A549 (cell line): ENCODE measurements around the gene SHOC2. TPM values are rescaled to one million over a fixed set of nuclear protein-coding genes. Genes with fewer than 3 reads are reported as not detected.

Source experiments
- ATAC-seq, 2 experiments: fragments of 200-7000 bp in 1 of 2; fragments of >200 bp in 1 of 2; cut with Nextera tagmentation in 1 of 2; cut with Tn5 transposase in 1 of 2; 3 replicates each; pipeline versions ENCODE4 v1.8.0 to v1.9.1; 2018 to 2020; ENCODE audit warnings: mild to moderate bottlenecking in 1 of 2, moderate library complexity in 1 of 2
- CTCF ChIA-PET: fragments of 300-600 bp; sonication (Branson Sonifier 250); formaldehyde crosslinking; extraction: SDS; loops from one replicate; lab custom pipeline; 2021; ENCODE audit warnings: antibody characterized with exemption, inconsistent platforms; lab: Yijun Ruan, JAX
- POLR2A ChIA-PET: fragments of 350-600 bp; formaldehyde crosslinking; extraction: SDS; loops from one replicate; lab custom pipeline; 2021; ENCODE audit warnings: antibody characterized with exemption, inconsistent platforms; lab: Yijun Ruan, JAX
- DNase-seq, 2 experiments: peaks; one replicate each; pipeline versions ENCODE4 v3.0.0 to v3.0.0-alpha.2; 2011 to 2016; ENCODE audit warnings: low read depth in 1 of 2, low spot score in 1 of 2
- FAIRE-seq: peaks from 2 replicates; lab custom pipeline; 2011; peaks lifted over from hg19 to GRCh38; lab: Jason Lieb, UNC
- H3K27ac ChIP-seq, 2 experiments: fragments of >200 bp; sonication (Bioruptor Twin); formaldehyde crosslinking; 3 replicates each; pipeline ENCODE4 v1.5.1; 2016 to 2017
- H3K4me1 ChIP-seq: fragments of >200 bp; sonication (Bioruptor Twin); formaldehyde crosslinking; 3 replicates; pipeline ENCODE4 v1.6.1; 2016
- H3K4me2 ChIP-seq: fragments of >200 bp; sonication (Bioruptor Twin); formaldehyde crosslinking; 3 replicates; pipeline ENCODE4 v1.6.1; 2016
- H3K4me3 ChIP-seq: fragments of >200 bp; sonication (Bioruptor Twin); formaldehyde crosslinking; 3 replicates; pipeline ENCODE4 v1.5.1; 2016
- H3K9me3 ChIP-seq: fragments of >200 bp; sonication (Bioruptor Twin); formaldehyde crosslinking; 3 replicates; pipeline ENCODE4 v1.6.1; 2016
- CHD2 ChIP-seq: fragments of 150-350 bp; IDR thresholded peaks from 2 replicates; pipeline ENCODE4 v1.6.1; 2014; ENCODE audit warnings: low read length; ENCODE audit not compliant: partially characterized antibody
- EP300 ChIP-seq, 2 experiments: fragments of >200 bp; sonication (Bioruptor Twin); formaldehyde crosslinking; IDR thresholded peaks; 2 replicates in 1 of 2; 3 replicates in 1 of 2; pipeline ENCODE4 v1.6.1; 2016 to 2017
- ESRRA ChIP-seq: fragments of 150-350 bp; IDR thresholded peaks from 2 replicates; pipeline ENCODE4 v1.6.1; 2014; ENCODE audit warnings: mild to moderate bottlenecking, low read length, borderline replicate concordance
- HDAC2 ChIP-seq: fragments of 200-600 bp; sonication (generic); IDR thresholded peaks from 2 replicates; pipeline ENCODE4 v1.6.1; 2016
- HEYL ChIP-seq: fragments of 250-450 bp; sonication (Bioruptor Pico); IDR thresholded peaks from 2 replicates; pipeline ENCODE4 v1.8.0; 2021; ENCODE audit warnings: mild to moderate bottlenecking, moderate library complexity
- HOXA7 ChIP-seq: fragments of 250-450 bp; sonication (Bioruptor Pico); IDR thresholded peaks from 2 replicates; pipeline ENCODE4 v1.5.0; 2020; ENCODE audit warnings: mild to moderate bottlenecking, moderate library complexity
- HOXB13 ChIP-seq: fragments of 250-450 bp; sonication (Bioruptor Pico); IDR thresholded peaks from 2 replicates; pipeline ENCODE4 v1.5.0; 2020; ENCODE audit warnings: low read depth, mild to moderate bottlenecking, moderate library complexity
- KDM1A ChIP-seq: fragments of 200-600 bp; sonication (generic); IDR thresholded peaks from 2 replicates; pipeline ENCODE4 v1.6.1; 2016; ENCODE audit warnings: low read depth, mild to moderate bottlenecking
- KDM5A ChIP-seq: fragments of 200-600 bp; sonication (generic); IDR thresholded peaks from 2 replicates; pipeline ENCODE4 v1.6.1; 2016; ENCODE audit warnings: antibody characterized with exemption, mild to moderate bottlenecking
- POLR2AphosphoS2 ChIP-seq: conservative IDR thresholded peaks from 2 replicates; pipeline ENCODE4 v1.6.1; 2012; ENCODE audit warnings: low read length, improper control_type of control experiment, inconsistent platforms
- RAD21 ChIP-seq, 2 experiments: fragments of >200 bp in 1 of 2; sonication (Bioruptor Twin) in 1 of 2; formaldehyde crosslinking in 1 of 2; IDR thresholded peaks in 1 of 2; conservative IDR thresholded peaks in 1 of 2; 2 replicates in 1 of 2; 3 replicates in 1 of 2; pipeline ENCODE4 v1.6.1; 2012 to 2018; ENCODE audit warnings: inconsistent platforms in 1 of 2
- RNF2 ChIP-seq: fragments of 200-600 bp; sonication (generic); IDR thresholded peaks from 2 replicates; pipeline ENCODE4 v1.6.1; 2016; ENCODE audit warnings: low read depth, mild to moderate bottlenecking, antibody characterized with exemption, moderate library complexity, borderline replicate concordance
- WGBS: methylation state at CpG from one replicate; pipeline ENCODE4 v1.1.6; 2017; ENCODE audit errors: missing lambda C conversion rate; 5-methylcytosine and 5-hydroxymethylcytosine counted together
- polyA plus RNA-seq, 4 experiments: library from polyadenylated mRNA; depleted of rRNA in 3 of 4; stranded (reverse); fragments of >200 nt; fragmentation: RNase III in 1 of 4; extraction: RNeasy Plus Mini Kit Qiagen cat#74134 plus additional on column Dnase treatment in 1 of 4; gene quantifications; 2 replicates in 3 of 4; 3 replicates in 1 of 4; pipeline ENCODE4 v1.2.3, GENCODE V29; 2011 to 2017
- TF ChIP-seq, protein P1 (sequence below): IDR thresholded peaks from 2 replicates; pipeline ENCODE4 v1.6.1; 2012
- TF ChIP-seq, protein P2 (sequence below): fragments of 250-450 bp; sonication (Bioruptor Pico); IDR thresholded peaks from 2 replicates; pipeline ENCODE4 v1.5.0; 2020; ENCODE audit warnings: low read depth, mild to moderate bottlenecking, moderate library complexity
- TF ChIP-seq, protein P3 (sequence below): fragments of >200 bp; sonication (Bioruptor Twin); formaldehyde crosslinking; IDR thresholded peaks from 2 replicates; pipeline ENCODE4 v1.6.1; 2016
- TF ChIP-seq, protein P4 (sequence below): fragments of 200-600 bp; sonication (generic); IDR thresholded peaks from 2 replicates; pipeline ENCODE4 v1.6.1; 2016; ENCODE audit warnings: antibody characterized with exemption, mild to moderate bottlenecking, moderate library complexity
- TF ChIP-seq, protein P5 (sequence below): fragments of 150-350 bp; IDR thresholded peaks from 2 replicates; pipeline ENCODE4 v1.6.1; 2014; ENCODE audit warnings: low read depth, mild to moderate bottlenecking, low read length

The SHOC2 gene
- polyA plus RNA-seq, 2 of the 4 experiments (the other 2 are of a cell fraction) = 20.5 to 32.1 TPM

DNA sequence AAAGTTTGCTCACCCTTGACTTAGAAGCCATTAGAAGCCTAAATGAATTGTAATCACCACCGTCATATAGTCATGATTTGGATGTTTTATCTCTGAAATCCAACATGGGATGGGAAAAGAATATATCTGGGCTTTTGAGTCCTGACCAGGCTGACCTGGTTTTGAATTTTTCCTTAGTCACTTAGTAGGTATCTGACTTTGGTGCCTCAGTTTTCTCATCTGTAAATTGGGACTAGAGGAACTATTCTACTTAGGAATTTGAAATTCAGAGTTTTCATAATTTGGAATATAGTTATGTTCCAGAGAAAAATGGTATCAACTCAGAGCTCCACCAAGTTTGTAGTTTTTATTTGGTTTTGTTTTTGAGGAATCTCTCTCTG is 40.9 kb downstream of the SHOC2 start:
- ChIA-PET CTCF (interaction anchor here (2.0 kb wide), 1 partner anchor 214 kb away, joined by 6 read pairs; no protein-coding TSS in a partner anchor), POLR2A (no interaction called here)
- DNase-seq (no peak), FAIRE-seq (no peak), ATAC-seq (no peak)
- no peaks in the 10 kb centered on the region for H3K9me3 ChIP-seq
- no peak overlapping the region for H3K4me2 ChIP-seq
- WGBS = 96% methylated on average over 1 of the region's 1 CpG
- TF ChIP-seq HOXB13 (CRISPR knock-in tag) = no peak
- peak; percentile 22; the same call in 1 of the 2 replicates for TF ChIP-seq KDM1A
- no peak overlapping the region for H3K27ac ChIP-seq
- no peak overlapping the region for H3K4me3 ChIP-seq
- H3K4me1 ChIP-seq = 0 out of 3 replicates have a peak, but pooled peaks cover 2% of the 10 kb centered on the region

DNA sequence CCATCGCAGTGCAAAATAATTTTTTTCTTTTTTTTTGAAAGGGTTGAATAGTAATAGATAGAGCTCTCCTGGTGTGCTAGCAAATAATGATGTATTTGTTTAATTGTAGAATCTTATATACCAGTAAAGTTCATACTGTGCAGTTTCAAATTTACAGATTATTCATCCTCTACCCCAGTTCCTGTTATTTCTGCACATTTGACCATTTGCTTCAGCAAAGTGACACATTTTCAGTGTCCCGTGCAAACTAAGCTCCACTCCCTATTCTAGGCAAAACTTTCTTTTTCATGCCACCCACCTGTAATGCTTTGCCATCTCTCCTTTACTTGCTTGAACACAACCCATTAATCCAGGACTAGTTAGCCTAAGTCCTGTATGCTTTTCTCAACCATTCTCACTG is 43.0 kb downstream of the SHOC2 start:
- DNase-seq (no peak), ATAC-seq (no peak), FAIRE-seq (no peak)
- WGBS = 93% methylated on average over 2 of the region's 2 CpGs
- H3K4me3 ChIP-seq = no peak overlapping the region
- ChIA-PET CTCF (interaction anchor here (1.0 kb wide), 1 partner anchor 33 kb away, joined by 3 read pairs; no protein-coding TSS in a partner anchor), POLR2A (no interaction called here)
- no peak overlapping the region for H3K4me2 ChIP-seq
- no peaks in the 10 kb centered on the region for H3K9me3 ChIP-seq
- no peak for TF ChIP-seq HEYL (CRISPR knock-in tag)
- TF ChIP-seq HOXB13 (CRISPR knock-in tag) = no peak
- TF ChIP-seq CHD2 = no peak
- no peak for TF ChIP-seq HOXA7 (CRISPR knock-in tag)
- TF ChIP-seq, protein P1, sequence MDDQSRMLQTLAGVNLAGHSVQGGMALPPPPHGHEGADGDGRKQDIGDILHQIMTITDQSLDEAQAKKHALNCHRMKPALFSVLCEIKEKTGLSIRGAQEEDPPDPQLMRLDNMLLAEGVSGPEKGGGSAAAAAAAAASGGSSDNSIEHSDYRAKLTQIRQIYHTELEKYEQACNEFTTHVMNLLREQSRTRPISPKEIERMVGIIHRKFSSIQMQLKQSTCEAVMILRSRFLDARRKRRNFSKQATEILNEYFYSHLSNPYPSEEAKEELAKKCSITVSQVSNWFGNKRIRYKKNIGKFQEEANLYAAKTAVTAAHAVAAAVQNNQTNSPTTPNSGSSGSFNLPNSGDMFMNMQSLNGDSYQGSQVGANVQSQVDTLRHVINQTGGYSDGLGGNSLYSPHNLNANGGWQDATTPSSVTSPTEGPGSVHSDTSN = no peak
- TF ChIP-seq, protein P2, sequence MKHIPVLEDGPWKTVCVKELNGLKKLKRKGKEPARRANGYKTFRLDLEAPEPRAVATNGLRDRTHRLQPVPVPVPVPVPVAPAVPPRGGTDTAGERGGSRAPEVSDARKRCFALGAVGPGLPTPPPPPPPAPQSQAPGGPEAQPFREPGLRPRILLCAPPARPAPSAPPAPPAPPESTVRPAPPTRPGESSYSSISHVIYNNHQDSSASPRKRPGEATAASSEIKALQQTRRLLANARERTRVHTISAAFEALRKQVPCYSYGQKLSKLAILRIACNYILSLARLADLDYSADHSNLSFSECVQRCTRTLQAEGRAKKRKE = no peak
- TF ChIP-seq RAD21 (conservative IDR thresholded peaks at IDR 0.05 in 1 of 2, IDR thresholded peaks at IDR 0.05 in 1 of 2) = no peak
- TF ChIP-seq, protein P3, sequence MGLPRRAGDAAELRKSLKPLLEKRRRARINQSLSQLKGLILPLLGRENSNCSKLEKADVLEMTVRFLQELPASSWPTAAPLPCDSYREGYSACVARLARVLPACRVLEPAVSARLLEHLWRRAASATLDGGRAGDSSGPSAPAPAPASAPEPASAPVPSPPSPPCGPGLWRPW = no peak
- TF ChIP-seq, protein P4, sequence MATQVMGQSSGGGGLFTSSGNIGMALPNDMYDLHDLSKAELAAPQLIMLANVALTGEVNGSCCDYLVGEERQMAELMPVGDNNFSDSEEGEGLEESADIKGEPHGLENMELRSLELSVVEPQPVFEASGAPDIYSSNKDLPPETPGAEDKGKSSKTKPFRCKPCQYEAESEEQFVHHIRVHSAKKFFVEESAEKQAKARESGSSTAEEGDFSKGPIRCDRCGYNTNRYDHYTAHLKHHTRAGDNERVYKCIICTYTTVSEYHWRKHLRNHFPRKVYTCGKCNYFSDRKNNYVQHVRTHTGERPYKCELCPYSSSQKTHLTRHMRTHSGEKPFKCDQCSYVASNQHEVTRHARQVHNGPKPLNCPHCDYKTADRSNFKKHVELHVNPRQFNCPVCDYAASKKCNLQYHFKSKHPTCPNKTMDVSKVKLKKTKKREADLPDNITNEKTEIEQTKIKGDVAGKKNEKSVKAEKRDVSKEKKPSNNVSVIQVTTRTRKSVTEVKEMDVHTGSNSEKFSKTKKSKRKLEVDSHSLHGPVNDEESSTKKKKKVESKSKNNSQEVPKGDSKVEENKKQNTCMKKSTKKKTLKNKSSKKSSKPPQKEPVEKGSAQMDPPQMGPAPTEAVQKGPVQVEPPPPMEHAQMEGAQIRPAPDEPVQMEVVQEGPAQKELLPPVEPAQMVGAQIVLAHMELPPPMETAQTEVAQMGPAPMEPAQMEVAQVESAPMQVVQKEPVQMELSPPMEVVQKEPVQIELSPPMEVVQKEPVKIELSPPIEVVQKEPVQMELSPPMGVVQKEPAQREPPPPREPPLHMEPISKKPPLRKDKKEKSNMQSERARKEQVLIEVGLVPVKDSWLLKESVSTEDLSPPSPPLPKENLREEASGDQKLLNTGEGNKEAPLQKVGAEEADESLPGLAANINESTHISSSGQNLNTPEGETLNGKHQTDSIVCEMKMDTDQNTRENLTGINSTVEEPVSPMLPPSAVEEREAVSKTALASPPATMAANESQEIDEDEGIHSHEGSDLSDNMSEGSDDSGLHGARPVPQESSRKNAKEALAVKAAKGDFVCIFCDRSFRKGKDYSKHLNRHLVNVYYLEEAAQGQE = no peak
- TF ChIP-seq, protein P5, sequence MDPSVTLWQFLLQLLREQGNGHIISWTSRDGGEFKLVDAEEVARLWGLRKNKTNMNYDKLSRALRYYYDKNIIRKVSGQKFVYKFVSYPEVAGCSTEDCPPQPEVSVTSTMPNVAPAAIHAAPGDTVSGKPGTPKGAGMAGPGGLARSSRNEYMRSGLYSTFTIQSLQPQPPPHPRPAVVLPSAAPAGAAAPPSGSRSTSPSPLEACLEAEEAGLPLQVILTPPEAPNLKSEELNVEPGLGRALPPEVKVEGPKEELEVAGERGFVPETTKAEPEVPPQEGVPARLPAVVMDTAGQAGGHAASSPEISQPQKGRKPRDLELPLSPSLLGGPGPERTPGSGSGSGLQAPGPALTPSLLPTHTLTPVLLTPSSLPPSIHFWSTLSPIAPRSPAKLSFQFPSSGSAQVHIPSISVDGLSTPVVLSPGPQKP = no peak
- TF ChIP-seq RNF2 = no peak
- TF ChIP-seq POLR2AphosphoS2 = no peak
- TF ChIP-seq KDM5A = no peak
- TF ChIP-seq EP300 (IDR thresholded peaks at IDR 0.05) = no peak
- TF ChIP-seq ESRRA = no peak
- no peak for TF ChIP-seq HDAC2
- H3K27ac ChIP-seq = no peak overlapping the region
- 0 out of 3 replicates have a peak, but pooled peaks cover 2% of the 10 kb centered on the region for H3K4me1 ChIP-seq
